ENCODE results near the gene MED12.

GRCh38 chrX:71169586-71169985, 51.2 kb downstream of the MED12 start:
- TF ChIP-seq CTCF (conservative IDR thresholded peaks at IDR 0.05 in 1 of 2, IDR thresholded peaks at IDR 0.05 in 1 of 2; ENCODE audit: extremely low read depth in 1 of 2, insufficient read depth in 1 of 2, low read depth in 1 of 2, low read length in 2 of 2) (no peak), EZH2 (IDR thresholded peaks at IDR 0.05; ENCODE audit: borderline replicate concordance, low read length) (no peak)

Measured in mammary epithelial cell (primary cell).